IPS DF 6.9 (cell line): ENCODE data around the gene EBI3.
A peak's percentile ranks its signal among the peaks of the same experiment; 100 is the strongest.
"Not testable (repeated sequence)": the region's sequence is repeated elsewhere in the genome, so short reads cannot be mapped to it uniquely, and the experiment has no call there.

Experiments used
- DNase-seq: peaks from one replicate; pipeline ENCODE4 v3.0.0-alpha.2; 2013; ENCODE audit warnings: low read depth, low spot score
- H3K27ac ChIP-seq: one replicate; pipeline ENCODE4 v1.5.1; 2013; ENCODE audit warnings: low read length, control low read depth
- H3K27me3 ChIP-seq: 2 replicates; pipeline ENCODE4 v1.6.1; 2013; ENCODE audit warnings: mild to moderate bottlenecking, low read length; ENCODE audit not compliant: control insufficient read depth, insufficient read depth
- H3K36me3 ChIP-seq: 2 replicates; pipeline ENCODE4 v1.6.1; 2013; ENCODE audit warnings: low read length; ENCODE audit not compliant: control insufficient read depth, insufficient read depth
- H3K4me1 ChIP-seq: 2 replicates; pipeline ENCODE4 v1.6.1; 2013; ENCODE audit warnings: low read length; ENCODE audit not compliant: control insufficient read depth, insufficient read depth
- H3K4me3 ChIP-seq: 2 replicates; pipeline ENCODE4 v1.5.1; 2013; ENCODE audit warnings: mild to moderate bottlenecking, low read length
- H3K9me3 ChIP-seq: 2 replicates; pipeline ENCODE4 v1.6.1; 2013; ENCODE audit warnings: low read length, inconsistent platforms; ENCODE audit not compliant: control insufficient read depth, insufficient read depth
- WGBS: extraction: QIAGEN DNeasy Blood & Tissue Kit; methylation state at CpG from one replicate; pipeline ENCODE4 v1.1.7; 2013; ENCODE audit warnings: mixed read lengths, missing lambda C conversion rate; ENCODE audit not compliant: insufficient read length, insufficient coverage; 5-methylcytosine and 5-hydroxymethylcytosine counted together

EBI3 gene

DNA sequence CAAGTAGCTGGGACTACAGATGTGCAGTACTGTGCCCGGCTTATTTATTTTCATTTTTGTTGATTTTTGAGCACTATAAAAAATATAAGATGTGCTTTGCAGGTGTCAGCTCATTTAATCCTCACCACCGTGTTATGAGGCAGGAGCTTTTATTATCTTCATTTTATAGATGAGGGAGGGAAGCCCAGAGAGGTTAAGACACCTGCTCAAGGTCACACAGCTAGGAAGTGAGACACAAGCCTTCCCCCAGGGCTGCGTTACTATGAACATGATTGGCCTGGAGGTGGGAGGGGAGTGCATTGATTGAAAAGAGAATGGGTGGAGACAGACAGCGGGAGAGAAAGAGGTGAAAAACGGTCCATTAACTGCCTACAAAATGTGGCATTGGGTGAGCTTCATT, 39.7 kb upstream of the EBI3 start:
- no peaks in the 10 kb centered on the region for H3K27me3 ChIP-seq
- H3K27ac ChIP-seq = no peak overlapping the region
- no peaks in the 10 kb centered on the region for H3K36me3 ChIP-seq
- H3K4me3 ChIP-seq = no peak overlapping the region
- no peaks in the 10 kb centered on the region for H3K4me1 ChIP-seq
- no CpG with 5 or more reads among the region's 5 CpGs for WGBS
- DNase-seq = no peak
- H3K9me3 ChIP-seq = no peaks in the 10 kb centered on the region

- H3K9me3 ChIP-seq, H3K36me3 ChIP-seq, H3K27ac ChIP-seq, H3K27me3 ChIP-seq, H3K4me3 ChIP-seq, H3K4me1 ChIP-seq, DNase-seq: not testable (repeated sequence)
- no CpG with 5 or more reads among the region's 3 CpGs for WGBS
Observed at GRCh38 chr19:4192537-4192936, 36.8 kb upstream of the EBI3 start.

DNA sequence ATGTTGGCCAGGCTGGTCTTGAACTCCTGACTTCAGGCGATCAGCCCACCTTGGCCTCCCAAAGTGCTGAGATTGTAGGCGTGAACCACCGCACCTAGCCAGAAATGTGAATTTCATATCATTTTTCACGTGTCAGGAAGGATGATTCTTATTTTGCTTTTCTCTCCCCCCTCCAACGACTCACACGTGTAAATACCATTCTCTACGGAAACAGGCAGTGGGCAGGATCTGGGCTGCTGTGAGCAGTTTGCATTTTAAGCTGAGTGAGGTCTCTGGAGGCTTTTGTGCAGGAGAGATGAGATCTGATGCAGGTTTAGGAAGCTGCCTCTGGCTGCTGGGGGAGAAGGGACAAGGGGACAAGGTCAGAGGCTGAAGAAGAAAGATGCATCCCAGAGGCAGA, 35.0 kb upstream of the EBI3 start:
- Histone ChIP-seq H3K4me3 (no peak overlapping the region), H3K4me1 (no peaks in the 10 kb centered on the region), H3K27me3 (0 out of 2 replicates have a peak, but pooled peaks cover 1% of the 10 kb centered on the region), H3K27ac (no peak overlapping the region), H3K36me3 (no peaks in the 10 kb centered on the region), H3K9me3 (no peaks in the 10 kb centered on the region)
- no CpG with 5 or more reads among the region's 7 CpGs for WGBS
- DNase-seq = no peak

GRCh38 chr19:4196009-4196408, 33.3 kb upstream of the EBI3 start:
- no CpG with 5 or more reads among the region's 8 CpGs for WGBS
- H3K9me3 ChIP-seq = no peaks in the 10 kb centered on the region
- H3K36me3 ChIP-seq = no peaks in the 10 kb centered on the region
- no peak for DNase-seq
- H3K4me3 ChIP-seq = no peak overlapping the region
- no peaks in the 10 kb centered on the region for H3K4me1 ChIP-seq
- 0 out of 2 replicates have a peak, but pooled peaks cover 1% of the 10 kb centered on the region for H3K27me3 ChIP-seq
- no peak overlapping the region for H3K27ac ChIP-seq

DNA sequence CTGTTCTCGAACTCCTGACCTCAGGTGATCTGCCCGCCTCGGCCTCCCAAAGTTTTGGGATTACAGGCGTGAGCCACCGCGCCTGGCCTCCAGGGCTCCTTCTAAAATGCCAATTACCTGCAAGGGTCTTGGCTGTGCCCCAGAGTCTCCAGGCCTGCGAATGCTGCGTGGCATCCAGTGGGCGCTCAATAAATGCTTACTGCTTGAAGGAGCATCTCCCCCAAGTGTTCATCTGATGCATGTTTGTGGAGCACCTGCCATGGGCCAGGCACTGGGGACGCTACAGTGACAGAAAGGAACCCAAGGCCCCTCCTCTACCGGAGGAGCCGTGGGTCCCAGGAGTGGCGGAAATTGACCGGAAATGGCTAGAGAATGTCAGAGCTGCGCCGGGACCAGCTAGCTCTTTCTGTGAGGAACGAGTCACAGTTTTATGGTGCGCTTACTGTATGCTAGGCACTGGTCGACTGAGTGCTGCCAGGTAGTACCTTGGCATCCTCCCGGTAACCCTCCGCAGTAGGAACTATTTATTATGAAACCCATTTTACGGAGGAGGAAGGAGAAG, 32.7 kb upstream of the EBI3 start:
- no peak for DNase-seq
- no peak overlapping the region for H3K27ac ChIP-seq
- no CpG with 5 or more reads among the region's 22 CpGs for WGBS

DNA sequence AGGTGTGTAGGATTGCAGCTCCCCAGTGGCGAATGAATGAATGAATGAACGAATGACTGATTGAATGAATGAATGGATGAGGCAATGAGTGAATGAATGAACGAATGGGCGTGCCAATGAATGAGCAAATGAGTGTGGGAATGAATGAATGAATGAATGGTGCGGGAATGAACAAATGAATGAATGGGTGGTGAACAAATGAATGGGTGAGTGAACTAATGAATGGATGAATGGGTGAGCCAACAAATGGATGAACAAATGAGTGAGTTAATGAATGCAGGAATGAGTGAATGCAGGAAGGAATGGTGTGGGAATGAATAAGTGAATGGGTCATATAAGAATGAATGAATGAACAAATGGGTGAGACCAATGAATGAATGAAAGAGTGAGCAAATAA, 32.1 kb upstream of the EBI3 start:
- no CpG with 5 or more reads among the region's 5 CpGs for WGBS
- Histone ChIP-seq H3K4me3 (no peak overlapping the region), H3K4me1 (no peaks in the 10 kb centered on the region), H3K36me3 (no peaks in the 10 kb centered on the region), H3K27ac (no peak overlapping the region), H3K9me3 (no peaks in the 10 kb centered on the region), H3K27me3 (0 out of 2 replicates have a peak, but pooled peaks cover 1% of the 10 kb centered on the region)
- no peak for DNase-seq

More for the DNA sequence above, 32.7 kb upstream of the EBI3 start:
- Histone ChIP-seq H3K4me3 (no peak overlapping the region), H3K9me3 (no peaks in the 10 kb centered on the region), H3K36me3 (no peaks in the 10 kb centered on the region), H3K27me3 (0 out of 2 replicates have a peak, but pooled peaks cover 1% of the 10 kb centered on the region), H3K4me1 (no peaks in the 10 kb centered on the region)

GRCh38 chr19:4197625-4198466, 31.5 kb upstream of the EBI3 start:
- Histone ChIP-seq H3K27me3 (0 out of 2 replicates have a peak, but pooled peaks cover 1% of the 10 kb centered on the region), H3K4me1 (no peaks in the 10 kb centered on the region), H3K9me3 (no peaks in the 10 kb centered on the region), H3K27ac (no peak overlapping the region), H3K36me3 (no peaks in the 10 kb centered on the region), H3K4me3 (peak overlapping the region; percentile 55; the same call in 1 of the 2 replicates)
- WGBS = 100% methylated on average over 7 of the region's 70 CpGs
- DNase-seq = no peak

DNA sequence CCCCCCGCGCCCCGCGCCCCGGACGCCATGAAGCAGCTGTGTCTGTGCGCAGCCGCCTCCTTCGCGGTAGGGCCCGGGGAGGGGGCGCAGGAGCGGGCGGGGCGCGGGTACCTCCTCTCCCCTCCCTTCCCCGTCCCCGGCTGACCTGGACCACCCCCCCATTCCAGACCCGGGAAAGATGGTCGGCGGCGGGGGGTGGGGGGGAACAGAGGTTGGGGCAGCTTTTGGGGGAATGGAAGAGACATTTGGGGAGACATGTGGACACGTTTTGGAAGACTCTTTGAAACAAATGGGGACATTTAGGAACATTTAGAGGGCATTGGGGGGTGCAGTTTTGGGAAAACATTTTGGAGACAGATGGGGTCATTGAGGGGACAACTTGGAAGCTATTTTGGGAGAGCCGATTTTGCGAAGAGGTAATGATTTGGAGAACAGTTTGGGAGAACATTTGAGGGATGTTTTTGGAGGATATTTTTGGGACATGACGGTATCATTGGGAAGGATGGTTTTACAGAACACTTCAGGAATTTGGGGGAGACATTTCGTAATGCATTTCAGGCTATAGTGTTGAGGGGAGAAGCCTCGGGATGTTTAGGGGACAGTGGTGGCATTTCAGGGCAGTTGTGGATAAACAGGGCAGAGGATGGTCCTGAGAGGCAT, 30.7 kb upstream of the EBI3 start:
- Histone ChIP-seq H3K9me3 (no peaks in the 10 kb centered on the region), H3K27ac (no peak overlapping the region), H3K4me1 (no peaks in the 10 kb centered on the region), H3K27me3 (0 out of 2 replicates have a peak, but pooled peaks cover 1% of the 10 kb centered on the region), H3K4me3 (peak overlapping the region; percentile 55; the same call in 1 of the 2 replicates), H3K36me3 (no peaks in the 10 kb centered on the region)
- 100% methylated on average over 1 of the region's 28 CpGs for WGBS
- DNase-seq = no peak

DNA sequence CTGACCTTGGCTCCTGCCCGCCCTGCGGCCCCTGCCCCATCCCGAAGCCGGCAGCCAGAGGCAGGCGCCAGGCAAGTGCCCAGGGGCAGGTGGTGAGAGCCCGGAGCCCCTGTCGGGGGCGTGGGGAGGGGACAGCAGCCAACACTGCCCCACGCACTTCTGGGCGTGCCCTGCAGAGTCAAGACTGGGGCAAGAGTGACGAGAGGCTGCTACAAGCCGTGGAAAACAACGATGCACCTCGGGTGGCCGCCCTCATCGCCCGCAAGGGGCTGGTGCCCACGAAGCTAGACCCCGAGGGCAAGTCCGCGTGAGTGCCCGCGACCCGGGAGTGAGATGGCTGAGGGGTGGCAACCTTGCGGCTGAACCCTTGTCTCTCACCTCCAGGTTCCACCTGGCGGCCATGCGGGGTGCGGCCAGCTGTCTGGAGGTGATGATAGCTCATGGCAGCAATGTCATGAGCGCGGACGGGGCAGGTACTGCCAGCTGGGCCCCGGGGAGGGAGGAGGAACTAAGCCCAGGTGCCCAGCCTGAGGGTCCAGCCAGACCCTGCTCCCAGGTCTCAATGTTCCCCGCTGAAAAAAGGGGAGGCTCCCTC, 29.5 kb upstream of the EBI3 start:
- Histone ChIP-seq H3K27me3 (0 out of 2 replicates have a peak, but pooled peaks cover 1% of the 10 kb centered on the region), H3K4me1 (no peaks in the 10 kb centered on the region), H3K4me3 (no peak overlapping the region), H3K9me3 (no peaks in the 10 kb centered on the region), H3K27ac (no peak overlapping the region), H3K36me3 (no peaks in the 10 kb centered on the region)
- WGBS = no CpG with 5 or more reads among the region's 33 CpGs
- no peak for DNase-seq

DNA sequence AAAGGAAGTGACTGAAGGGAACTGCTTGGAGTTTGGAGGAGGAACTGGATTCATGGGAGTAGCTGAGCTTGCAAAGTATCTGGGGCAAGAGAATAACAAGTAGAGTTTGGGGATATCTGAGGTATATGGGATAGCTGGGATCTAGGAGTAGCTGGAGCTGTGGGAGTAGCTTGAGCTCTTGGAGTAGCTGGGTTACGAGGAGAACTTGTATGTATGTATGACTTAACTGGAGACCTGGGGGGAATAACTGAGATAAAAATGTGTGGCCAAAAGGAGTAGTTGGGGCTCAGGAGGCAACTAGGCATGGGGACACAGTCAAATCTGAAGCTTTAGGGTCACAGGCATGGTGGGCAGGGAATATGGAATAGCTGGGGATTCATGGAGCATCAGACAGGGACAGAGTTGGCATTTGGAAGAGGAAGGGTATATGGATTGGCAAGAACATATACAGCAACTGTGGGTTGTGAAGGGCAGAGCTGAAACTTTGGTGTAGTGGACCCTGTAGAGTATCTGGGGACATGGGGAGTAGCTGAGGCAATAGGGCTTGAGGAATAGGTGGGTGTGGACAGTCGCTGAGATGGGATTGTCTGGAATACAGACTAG, 28.3 kb upstream of the EBI3 start:
- WGBS = no CpG with 5 or more reads among the region's 2 CpGs
- Histone ChIP-seq H3K4me3 (no peak overlapping the region), H3K4me1 (no peaks in the 10 kb centered on the region), H3K27me3 (0 out of 2 replicates have a peak, but pooled peaks cover 1% of the 10 kb centered on the region), H3K36me3 (no peaks in the 10 kb centered on the region), H3K27ac (no peak overlapping the region), H3K9me3 (no peaks in the 10 kb centered on the region)
- DNase-seq = no peak
